Peyer's patch (tissue), 4 donors: ENCODE results near the gene ILF2. TPM values are rescaled to one million over a fixed set of nuclear protein-coding genes. Genes with fewer than 3 reads are reported as not detected.

Source experiments
- DNase-seq, 3 donors: peaks; one replicate each; pipeline ENCODE4 v3.0.0-alpha.2; 2017 to 2019
- H3K27ac ChIP-seq, 4 donors: fragments of 200-600 bp; sonication (generic); one replicate each; pipeline ENCODE4 v1.5.1; 2016 to 2019
- H3K27me3 ChIP-seq, 2 donors: fragments of 200-600 bp; sonication (generic); one replicate each; pipeline ENCODE4 v1.5.1; 2019
- H3K36me3 ChIP-seq, 3 donors: fragments of 200-600 bp; sonication (generic); one replicate each; pipeline ENCODE4 v1.5.1; 2016 to 2019
- H3K4me1 ChIP-seq, 4 donors: fragments of 200-600 bp; sonication (generic); one replicate each; pipeline ENCODE4 v1.5.1; 2016 to 2019
- H3K4me3 ChIP-seq, 4 donors: fragments of 200-600 bp; sonication (generic); 1 replicate in 3 of 4; 2 replicates in 1 of 4; pipeline ENCODE4 v1.5.1; 2016 to 2019; ENCODE audit warnings: mild to moderate bottlenecking in 1 of 4
- H3K9me3 ChIP-seq, 4 donors: fragments of 200-600 bp; sonication (generic); one replicate each; pipeline ENCODE4 v1.5.1; 2016 to 2019; ENCODE audit warnings: mild to moderate bottlenecking in 1 of 4
- POLR2A ChIP-seq, 2 donors: fragments of 450-650 bp; IDR thresholded peaks; one replicate each; pipeline ENCODE4 v1.5.1; 2017; ENCODE audit warnings: antibody characterized with exemption in 2 of 2, mild to moderate bottlenecking in 2 of 2, moderate library complexity in 2 of 2
- total RNA-seq, 4 donors: library from RNA; depleted of rRNA; stranded (reverse); fragments of >200 nt; gene quantifications; one replicate each; pipeline ENCODE4 v1.1.0, GENCODE V29; 2016
- TF ChIP-seq, protein P1 (sequence below), 6 experiments: fragments of 450-650 bp in 4 of 6; fragments of 200-600 bp in 2 of 6; sonication (generic) in 1 of 6; IDR thresholded peaks; one replicate each; pipeline ENCODE4 v1.5.1; 2017 to 2019; ENCODE audit warnings: antibody characterized with exemption in 6 of 6, mild to moderate bottlenecking in 3 of 6, moderate library complexity in 1 of 6

Gene ILF2
- total RNA-seq, 4 donors from 2014 or later = 31.4 to 67.7 (median 47.2) TPM

- Histone ChIP-seq H3K4me1 (peaks cover 0 to 27% (median 9%) of the 10 kb centered on the region in 4 donors), H3K4me3 (no peak overlapping the region), H3K36me3 (peaks cover 0 to 76% (median 3%) of the 10 kb centered on the region in 3 donors), H3K9me3 (no peaks in the 10 kb centered on the region), H3K27me3 (no peaks in the 10 kb centered on the region), H3K27ac (no peak overlapping the region)
- TF ChIP-seq POLR2A (IDR thresholded peaks at IDR 0.05) = no peak
- TF ChIP-seq, protein P1, sequence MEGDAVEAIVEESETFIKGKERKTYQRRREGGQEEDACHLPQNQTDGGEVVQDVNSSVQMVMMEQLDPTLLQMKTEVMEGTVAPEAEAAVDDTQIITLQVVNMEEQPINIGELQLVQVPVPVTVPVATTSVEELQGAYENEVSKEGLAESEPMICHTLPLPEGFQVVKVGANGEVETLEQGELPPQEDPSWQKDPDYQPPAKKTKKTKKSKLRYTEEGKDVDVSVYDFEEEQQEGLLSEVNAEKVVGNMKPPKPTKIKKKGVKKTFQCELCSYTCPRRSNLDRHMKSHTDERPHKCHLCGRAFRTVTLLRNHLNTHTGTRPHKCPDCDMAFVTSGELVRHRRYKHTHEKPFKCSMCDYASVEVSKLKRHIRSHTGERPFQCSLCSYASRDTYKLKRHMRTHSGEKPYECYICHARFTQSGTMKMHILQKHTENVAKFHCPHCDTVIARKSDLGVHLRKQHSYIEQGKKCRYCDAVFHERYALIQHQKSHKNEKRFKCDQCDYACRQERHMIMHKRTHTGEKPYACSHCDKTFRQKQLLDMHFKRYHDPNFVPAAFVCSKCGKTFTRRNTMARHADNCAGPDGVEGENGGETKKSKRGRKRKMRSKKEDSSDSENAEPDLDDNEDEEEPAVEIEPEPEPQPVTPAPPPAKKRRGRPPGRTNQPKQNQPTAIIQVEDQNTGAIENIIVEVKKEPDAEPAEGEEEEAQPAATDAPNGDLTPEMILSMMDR (IDR thresholded peaks at IDR 0.05) = no peak
- DNase-seq = peak in 1 of 3 donors; percentile 26
Measured at GRCh38 chr1:153638261-153638660, 32.5 kb downstream of the ILF2 start.

DNA sequence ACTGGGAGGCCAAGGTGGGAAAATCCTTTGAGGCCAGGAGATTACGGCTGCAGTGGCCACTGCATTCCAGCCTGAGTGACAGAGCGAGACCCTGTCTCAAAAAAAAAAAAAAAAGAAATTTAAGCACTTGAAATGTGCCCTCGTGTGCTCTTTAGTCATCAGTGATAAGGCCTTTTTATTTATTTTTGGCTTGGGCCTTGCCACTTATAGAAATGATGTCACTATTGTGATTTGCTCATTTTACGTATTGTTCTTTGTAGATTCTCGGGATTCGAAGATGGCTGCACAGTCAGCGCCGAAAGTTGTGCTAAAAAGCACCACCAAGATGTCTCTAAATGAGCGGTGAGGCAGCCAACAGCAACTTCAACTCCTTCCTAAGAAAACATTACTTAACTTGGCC is 34.5 kb downstream of the ILF2 start:
- H3K4me3 ChIP-seq = no peak overlapping the region
- no peaks in the 10 kb centered on the region for H3K9me3 ChIP-seq
- peaks cover 0 to 39% (median 9%) of the 10 kb centered on the region in 4 donors for H3K4me1 ChIP-seq
- peaks cover 0 to 56% (median 0%) of the 10 kb centered on the region in 3 donors for H3K36me3 ChIP-seq
- no peaks in the 10 kb centered on the region for H3K27me3 ChIP-seq
- TF ChIP-seq, protein P1 (IDR thresholded peaks at IDR 0.05) = no peak
- H3K27ac ChIP-seq = no peak overlapping the region
- no peak for DNase-seq

DNA sequence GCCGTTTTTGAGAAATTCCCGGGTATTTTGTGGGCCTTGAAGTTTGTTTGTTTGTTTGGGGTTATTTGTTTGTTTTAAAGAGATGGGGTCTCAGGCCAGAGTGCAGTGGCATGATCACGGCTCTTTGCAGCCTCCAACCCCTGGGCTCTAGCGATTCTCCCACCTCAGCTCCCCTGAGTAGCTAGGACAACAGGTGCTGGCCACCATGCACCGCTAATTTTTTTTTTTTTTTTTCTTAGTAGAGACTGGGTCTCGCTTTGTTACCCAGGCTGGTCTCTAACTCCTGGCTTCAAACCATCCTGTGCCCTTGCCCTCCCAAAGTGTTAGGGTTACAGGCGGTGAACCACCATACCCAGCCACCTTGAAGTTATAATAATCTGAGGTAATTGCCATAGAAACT is 34.9 kb downstream of the ILF2 start:
- Histone ChIP-seq H3K4me3 (peak overlapping the region in 1 of 4 donors; percentile 76), H3K27me3 (no peaks in the 10 kb centered on the region), H3K4me1 (peaks cover 0 to 43% (median 9%) of the 10 kb centered on the region in 4 donors), H3K36me3 (peaks cover 0 to 52% (median 0%) of the 10 kb centered on the region in 3 donors), H3K9me3 (no peaks in the 10 kb centered on the region), H3K27ac (no peak overlapping the region)
- no peak for TF ChIP-seq POLR2A (IDR thresholded peaks at IDR 0.05)
- TF ChIP-seq, protein P1 (IDR thresholded peaks at IDR 0.05) = no peak
- DNase-seq = peak in 1 of 3 donors; percentile 18

- H3K27me3 ChIP-seq = no peaks in the 10 kb centered on the region
- H3K4me1 ChIP-seq = peaks cover 0 to 46% (median 9%) of the 10 kb centered on the region in 4 donors
- H3K36me3 ChIP-seq = peaks cover 0 to 33% (median 0%) of the 10 kb centered on the region in 3 donors
- peak; percentile 99 for DNase-seq
- H3K27ac ChIP-seq = peak within 1 kb of the TSS; percentile 96 to 99 (median 98)
- H3K9me3 ChIP-seq = no peaks in the 10 kb centered on the region
- TF ChIP-seq POLR2A (IDR thresholded peaks at IDR 0.05) = peak; percentile 67 to 85
- TF ChIP-seq, protein P1 (IDR thresholded peaks at IDR 0.05) = peak in 3 of 6 experiments; percentile 9 to 38 (median 27)
- H3K4me3 ChIP-seq = peak within 1 kb of the TSS; percentile 63 to 80 (median 72)
Measured at GRCh38 chr1:153633754-153634665, 36.8 kb downstream of the ILF2 start, which contains the start of gene CHTOP. TSS of gene CHTOP (plus strand) at chr1:153634066. CDS start at chr1:153636589, 2,523 bp downstream.

DNA sequence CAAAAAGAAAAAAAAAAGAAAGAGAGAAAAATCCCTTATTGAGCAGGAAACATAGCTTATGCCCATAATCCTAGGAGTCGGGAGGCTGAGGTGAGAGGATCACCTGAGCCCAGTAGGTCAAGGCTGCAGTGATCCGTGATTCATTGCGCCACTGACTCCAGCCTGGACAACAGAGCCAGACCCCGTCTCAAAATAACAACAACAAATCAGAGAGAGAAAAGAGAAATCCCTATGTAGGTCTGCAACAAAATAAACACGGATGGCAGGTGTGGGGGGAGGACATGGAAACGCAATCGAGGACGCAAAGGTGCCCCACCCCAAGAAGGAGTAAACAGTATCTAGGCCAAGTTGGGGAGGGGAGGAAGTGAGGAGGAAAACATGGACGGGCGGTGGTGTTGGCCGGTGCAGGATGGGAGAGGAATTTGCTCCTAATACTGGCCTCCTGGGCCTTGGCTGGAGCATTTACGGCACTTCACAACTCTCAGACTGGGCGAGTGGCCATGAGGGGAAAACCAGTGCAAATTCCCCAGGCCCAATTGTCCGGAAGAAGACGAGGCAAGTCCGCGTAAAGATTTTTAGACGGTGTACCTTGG is 37.5 kb downstream of the ILF2 start:
- Histone ChIP-seq H3K4me3 (peak overlapping the region; percentile 63 to 80 (median 72)), H3K27ac (peak overlapping the region; percentile 96 to 99 (median 98)), H3K4me1 (peaks cover 0 to 46% (median 9%) of the 10 kb centered on the region in 4 donors), H3K36me3 (peaks cover 0 to 26% (median 0%) of the 10 kb centered on the region in 3 donors), H3K27me3 (no peaks in the 10 kb centered on the region), H3K9me3 (no peaks in the 10 kb centered on the region)
- DNase-seq = peak in 1 of 3 donors; percentile 20
- TF ChIP-seq, protein P1 (IDR thresholded peaks at IDR 0.05) = no peak
- TF ChIP-seq POLR2A (IDR thresholded peaks at IDR 0.05) = no peak
